Hepatocyte (in vitro differentiated cells): ENCODE measurements around the gene SH3PXD2A.

Experiments
- EZH2 ChIP-seq: fragments of 200-600 bp; sonication (generic); IDR thresholded peaks from 2 replicates; pipeline ENCODE4 v1.6.1; 2016; ENCODE audit warnings: antibody characterized with exemption, mild to moderate bottlenecking, borderline replicate concordance
- EZH2phosphoT487 ChIP-seq: fragments of 200-600 bp; sonication (generic); IDR thresholded peaks from one replicate; pipeline ENCODE4 v1.6.1; 2018; ENCODE audit warnings: antibody characterized with exemption, mild to moderate bottlenecking, low read depth, moderate library complexity; ENCODE audit not compliant: unreplicated experiment, severe bottlenecking
- TF ChIP-seq, protein P1 (sequence below): fragments of 200-600 bp; sonication (generic); IDR thresholded peaks from 2 replicates; pipeline ENCODE4 v1.5.1; 2016; ENCODE audit warnings: antibody characterized with exemption, mild to moderate bottlenecking; ENCODE audit not compliant: poor library complexity

DNA sequence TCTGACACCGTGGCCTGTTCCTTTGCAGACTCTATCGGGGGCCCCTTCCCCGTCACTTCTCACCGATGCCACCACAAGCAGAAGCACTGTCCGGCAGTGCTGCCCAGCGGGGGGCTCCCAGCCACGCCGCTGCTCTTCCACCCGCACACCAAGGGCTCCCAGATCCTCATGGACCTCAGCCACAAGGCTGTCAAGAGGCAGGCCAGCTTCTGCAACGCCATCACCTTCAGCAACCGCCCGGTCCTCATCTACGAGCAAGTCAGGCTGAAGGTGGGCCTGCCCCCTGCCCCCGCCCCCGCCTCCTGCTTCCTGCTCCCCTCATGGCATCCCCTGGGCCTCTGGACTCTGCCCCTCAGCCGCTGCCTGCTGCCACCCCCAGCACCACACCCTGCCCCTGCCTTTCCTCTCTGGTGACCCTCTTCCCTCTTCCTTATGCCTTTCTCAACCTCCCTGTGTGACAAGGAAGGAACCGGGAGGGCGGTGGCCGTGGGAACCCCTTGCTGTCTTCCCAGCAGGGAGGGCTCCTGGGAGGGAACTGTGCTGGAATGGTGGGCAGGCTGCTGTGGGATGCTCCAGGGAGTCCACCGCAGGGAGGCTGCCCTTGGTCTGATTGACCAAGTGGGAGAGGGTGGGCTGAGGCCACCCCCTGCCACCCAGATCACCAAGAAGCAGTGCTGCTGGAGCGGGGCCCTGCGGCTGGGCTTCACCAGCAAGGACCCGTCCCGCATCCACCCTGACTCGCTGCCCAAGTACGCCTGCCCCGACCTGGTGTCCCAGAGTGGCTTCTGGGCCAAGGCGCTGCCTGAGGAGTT, 284.3 kb downstream of the SH3PXD2A start:
- TF ChIP-seq, protein P1, sequence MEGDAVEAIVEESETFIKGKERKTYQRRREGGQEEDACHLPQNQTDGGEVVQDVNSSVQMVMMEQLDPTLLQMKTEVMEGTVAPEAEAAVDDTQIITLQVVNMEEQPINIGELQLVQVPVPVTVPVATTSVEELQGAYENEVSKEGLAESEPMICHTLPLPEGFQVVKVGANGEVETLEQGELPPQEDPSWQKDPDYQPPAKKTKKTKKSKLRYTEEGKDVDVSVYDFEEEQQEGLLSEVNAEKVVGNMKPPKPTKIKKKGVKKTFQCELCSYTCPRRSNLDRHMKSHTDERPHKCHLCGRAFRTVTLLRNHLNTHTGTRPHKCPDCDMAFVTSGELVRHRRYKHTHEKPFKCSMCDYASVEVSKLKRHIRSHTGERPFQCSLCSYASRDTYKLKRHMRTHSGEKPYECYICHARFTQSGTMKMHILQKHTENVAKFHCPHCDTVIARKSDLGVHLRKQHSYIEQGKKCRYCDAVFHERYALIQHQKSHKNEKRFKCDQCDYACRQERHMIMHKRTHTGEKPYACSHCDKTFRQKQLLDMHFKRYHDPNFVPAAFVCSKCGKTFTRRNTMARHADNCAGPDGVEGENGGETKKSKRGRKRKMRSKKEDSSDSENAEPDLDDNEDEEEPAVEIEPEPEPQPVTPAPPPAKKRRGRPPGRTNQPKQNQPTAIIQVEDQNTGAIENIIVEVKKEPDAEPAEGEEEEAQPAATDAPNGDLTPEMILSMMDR, result no peak
- no peak for TF ChIP-seq EZH2
- no peak for TF ChIP-seq EZH2phosphoT487
